C4-2B (cell line): ENCODE results near the gene SMPD3.

Source experiments
- H3K27ac ChIP-seq: fragments of 450-650 bp; 2 replicates; pipeline ENCODE4 v1.5.1; 2017
- ZFX ChIP-seq: fragments of 450-650 bp; IDR thresholded peaks from 2 replicates; pipeline ENCODE4 v1.6.1; 2017
- TF ChIP-seq, protein P1 (sequence below): fragments of 450-650 bp; conservative IDR thresholded peaks from 2 replicates; pipeline ENCODE4 v1.5.1; 2017; ENCODE audit warnings: mild to moderate bottlenecking

SMPD3 gene

DNA sequence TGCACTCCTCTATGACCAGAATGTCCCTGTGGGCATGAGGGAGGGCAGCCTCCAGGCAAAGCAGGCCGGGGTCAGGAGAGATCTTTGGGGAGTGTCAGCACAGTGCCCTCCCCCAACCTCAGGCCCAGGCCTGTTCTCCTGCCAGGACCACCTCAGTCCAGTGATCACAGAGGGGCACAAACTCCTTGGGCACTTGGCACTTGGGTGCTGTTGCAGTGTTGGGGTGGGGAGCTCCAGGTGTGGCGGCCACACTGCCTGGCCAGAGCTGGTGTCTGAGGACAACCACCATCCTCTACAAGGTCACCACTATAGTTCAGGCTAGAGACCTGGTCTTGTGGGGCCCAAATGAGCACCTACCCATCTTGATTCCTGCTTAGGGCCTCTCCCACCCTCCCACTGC is 37.2 kb downstream of the SMPD3 start:
- H3K27ac ChIP-seq: no peak overlapping the region; the same call in 1 of the 2 replicates
- TF ChIP-seq, protein P1, sequence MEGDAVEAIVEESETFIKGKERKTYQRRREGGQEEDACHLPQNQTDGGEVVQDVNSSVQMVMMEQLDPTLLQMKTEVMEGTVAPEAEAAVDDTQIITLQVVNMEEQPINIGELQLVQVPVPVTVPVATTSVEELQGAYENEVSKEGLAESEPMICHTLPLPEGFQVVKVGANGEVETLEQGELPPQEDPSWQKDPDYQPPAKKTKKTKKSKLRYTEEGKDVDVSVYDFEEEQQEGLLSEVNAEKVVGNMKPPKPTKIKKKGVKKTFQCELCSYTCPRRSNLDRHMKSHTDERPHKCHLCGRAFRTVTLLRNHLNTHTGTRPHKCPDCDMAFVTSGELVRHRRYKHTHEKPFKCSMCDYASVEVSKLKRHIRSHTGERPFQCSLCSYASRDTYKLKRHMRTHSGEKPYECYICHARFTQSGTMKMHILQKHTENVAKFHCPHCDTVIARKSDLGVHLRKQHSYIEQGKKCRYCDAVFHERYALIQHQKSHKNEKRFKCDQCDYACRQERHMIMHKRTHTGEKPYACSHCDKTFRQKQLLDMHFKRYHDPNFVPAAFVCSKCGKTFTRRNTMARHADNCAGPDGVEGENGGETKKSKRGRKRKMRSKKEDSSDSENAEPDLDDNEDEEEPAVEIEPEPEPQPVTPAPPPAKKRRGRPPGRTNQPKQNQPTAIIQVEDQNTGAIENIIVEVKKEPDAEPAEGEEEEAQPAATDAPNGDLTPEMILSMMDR: no peak
- TF ChIP-seq ZFX: no peak

DNA sequence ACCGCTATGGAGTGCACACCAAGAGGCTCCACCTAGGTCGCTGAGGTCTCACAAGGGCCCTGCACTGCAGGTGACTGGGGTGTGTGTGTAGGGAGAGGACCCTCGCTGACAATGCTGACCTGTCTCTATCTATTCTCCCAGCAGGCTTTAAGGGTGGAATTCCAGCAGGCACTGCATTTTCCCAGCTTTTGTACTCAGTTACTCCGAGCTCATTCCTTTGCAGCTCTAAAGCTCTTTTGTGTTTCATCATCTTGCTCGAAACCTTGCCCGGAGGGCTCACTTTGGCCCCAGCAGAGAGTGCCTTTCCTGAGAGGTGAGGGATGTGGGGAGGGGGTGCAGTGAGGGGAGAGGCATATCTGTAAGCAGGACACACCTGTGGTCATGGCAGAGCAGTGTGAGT is 39.3 kb downstream of the SMPD3 start:
- no peak overlapping the region for H3K27ac ChIP-seq
- no peak for TF ChIP-seq ZFX

DNA sequence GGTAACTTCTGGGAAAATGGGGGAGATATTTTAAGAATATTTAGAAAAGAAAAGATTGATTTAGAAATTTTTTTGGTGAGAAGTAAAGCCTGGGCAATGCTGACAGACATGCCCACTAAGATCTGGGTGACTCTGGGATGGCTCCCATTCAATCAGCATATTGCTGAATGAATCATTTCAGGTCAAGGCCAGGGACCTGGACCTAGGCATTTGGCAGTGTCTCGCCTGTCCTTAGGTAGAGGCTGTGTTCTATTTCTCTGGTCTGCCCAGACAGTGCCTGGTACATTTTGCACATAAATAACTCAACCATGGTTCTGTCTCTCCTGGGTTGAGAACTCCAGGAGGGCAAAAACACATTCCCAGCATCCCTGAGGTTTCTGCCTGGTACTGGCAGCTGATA is 39.9 kb downstream of the SMPD3 start:
- no peak overlapping the region for H3K27ac ChIP-seq
- TF ChIP-seq, protein P1: no peak

DNA sequence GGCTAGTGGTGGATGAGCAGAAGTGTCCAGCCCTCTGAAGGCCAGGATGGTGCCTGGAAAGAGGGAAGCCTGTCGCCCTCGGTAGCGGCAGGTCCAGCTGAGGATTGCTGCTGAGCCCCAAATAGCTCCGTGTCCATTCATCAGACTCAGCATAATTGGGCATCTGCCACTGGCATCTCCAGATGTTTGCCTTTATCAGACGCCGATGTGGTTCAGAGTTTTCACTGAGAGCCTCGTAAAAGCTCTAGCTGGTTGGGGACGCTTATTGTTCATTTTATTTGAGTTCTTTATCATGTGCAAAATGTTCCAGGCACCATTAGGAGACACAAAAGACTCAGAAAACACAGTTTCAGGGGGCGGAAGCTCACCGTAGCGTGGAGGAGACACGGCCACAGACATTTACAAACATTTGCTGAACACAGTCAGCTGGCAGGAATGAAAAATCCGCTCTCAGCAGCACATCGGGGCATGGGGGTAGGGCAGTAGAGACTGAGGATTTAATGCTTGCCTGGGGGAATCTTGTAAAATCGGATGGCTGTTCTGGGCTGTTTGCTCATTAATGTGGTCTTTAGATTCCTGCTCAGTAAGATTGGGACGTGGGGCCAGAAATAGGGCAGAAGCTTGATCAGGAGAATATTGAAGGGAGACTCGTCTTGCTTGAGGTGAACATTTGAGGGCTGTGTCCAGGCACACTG is 41.7 kb downstream of the SMPD3 start:
- TF ChIP-seq ZFX: no peak
- TF ChIP-seq, protein P1: no peak

DNA sequence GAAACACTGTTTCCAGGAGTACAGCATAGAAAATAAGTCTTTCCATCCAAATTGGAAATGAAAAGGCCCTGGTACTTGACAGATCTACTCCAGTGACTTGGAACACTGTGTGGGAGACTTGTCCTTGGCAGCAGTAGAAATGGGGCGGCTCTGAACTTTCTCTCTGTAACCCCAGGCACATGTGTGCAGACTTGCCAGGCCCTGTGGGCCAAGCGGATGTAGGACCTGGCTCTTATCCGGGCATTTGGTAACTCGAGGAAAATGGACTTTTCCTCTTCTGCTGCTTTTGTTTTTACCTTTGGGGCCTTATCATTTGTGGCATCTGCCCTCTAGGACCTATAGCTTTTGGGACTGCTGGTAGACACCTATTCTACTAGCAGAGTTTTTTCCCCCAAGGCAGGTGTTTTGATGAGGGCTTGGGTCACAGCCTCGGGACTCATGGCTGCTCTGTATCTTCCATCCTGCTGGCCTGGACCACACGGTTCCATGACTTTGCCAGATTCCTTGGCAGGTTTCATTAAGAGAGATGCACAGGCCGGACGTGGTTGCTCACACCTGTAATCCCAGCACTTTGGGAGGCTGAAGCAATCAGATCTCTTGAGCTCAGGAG is 43.5 kb downstream of the SMPD3 start:
- no peak for TF ChIP-seq ZFX
- TF ChIP-seq, protein P1: no peak
- no peak overlapping the region for H3K27ac ChIP-seq

More for the DNA sequence above, 41.7 kb downstream of the SMPD3 start:
- peak overlapping the region; percentile 44 for H3K27ac ChIP-seq

DNA sequence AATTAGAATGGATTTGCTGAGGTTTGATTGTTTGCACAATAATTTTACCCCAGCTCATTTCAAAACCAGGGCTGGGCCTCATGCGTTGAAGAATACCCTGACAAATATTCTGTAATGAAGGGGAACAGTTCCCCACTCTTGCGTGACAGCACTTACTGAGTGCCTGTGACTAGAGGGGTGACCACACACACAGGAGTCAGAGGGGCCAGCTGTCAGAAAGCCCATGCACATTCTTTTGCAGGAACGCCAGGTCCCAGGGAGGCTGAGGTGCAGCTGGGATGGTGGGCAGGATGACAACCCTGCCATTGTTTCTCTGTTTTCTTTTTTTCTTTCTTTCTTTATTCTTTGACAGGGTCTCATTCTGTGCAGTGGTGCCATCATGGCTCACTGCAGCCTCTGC is 44.6 kb downstream of the SMPD3 start:
- no peak for TF ChIP-seq ZFX
- TF ChIP-seq, protein P1: no peak
- no peak overlapping the region for H3K27ac ChIP-seq

DNA sequence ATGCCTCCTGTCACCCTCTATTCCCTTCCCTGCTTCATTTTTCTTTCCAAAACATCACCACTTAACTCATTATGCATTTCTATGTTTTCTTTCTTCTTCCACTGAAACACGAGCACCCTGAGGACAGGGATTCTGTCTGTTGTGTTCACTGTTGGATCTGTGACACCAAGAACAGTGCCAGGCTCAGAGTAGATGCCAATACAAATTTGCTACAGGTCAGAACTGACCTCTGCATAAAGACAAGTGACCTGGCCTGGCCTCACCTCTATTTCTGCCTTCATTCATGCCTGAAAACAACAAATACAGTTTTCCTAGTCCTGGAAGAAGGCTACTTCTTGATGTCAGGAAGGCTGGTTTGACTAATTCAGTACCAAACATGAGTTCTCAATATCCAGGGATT is 45.1 kb downstream of the SMPD3 start:
- TF ChIP-seq, protein P1: no peak
- TF ChIP-seq ZFX: no peak
- no peak overlapping the region for H3K27ac ChIP-seq

DNA sequence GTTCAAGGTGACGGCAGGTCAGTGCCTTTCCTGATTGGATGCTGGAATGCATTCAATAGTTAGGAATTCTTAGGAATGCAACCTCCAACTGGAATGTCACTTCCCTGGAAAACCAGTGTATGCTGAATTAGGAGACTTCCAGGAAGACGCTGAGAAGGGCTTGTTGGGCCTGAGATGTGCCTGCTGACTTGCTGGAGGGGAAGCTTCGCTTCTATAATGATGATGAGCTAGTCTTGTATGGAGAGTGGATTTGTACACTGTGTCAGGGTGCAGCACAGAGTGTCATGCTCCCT is 45.6 kb downstream of the SMPD3 start:
- TF ChIP-seq ZFX: no peak
- TF ChIP-seq, protein P1: no peak
- H3K27ac ChIP-seq: no peak overlapping the region
